Kidney (tissue), 22 donors: ENCODE results near the gene MGST3. TPM values are rescaled to one million over a fixed set of nuclear protein-coding genes. Genes with fewer than 3 reads are reported as not detected.

ENCODE experiments used
- DNase-seq, 5 donors: peaks; one replicate each; pipeline ENCODE4 v3.0.0-alpha.2; 2013 to 2020
- FAIRE-seq: peaks from 2 replicates; lab custom pipeline; 2012; peaks lifted over from hg19 to GRCh38; lab: Jason Lieb, UNC
- H3K27ac ChIP-seq, 2 donors: one replicate each; pipeline ENCODE4 v1.7.0; 2013; ENCODE audit warnings: low read depth in 2 of 2, low read length in 2 of 2, inconsistent platforms in 1 of 2
- H3K27me3 ChIP-seq: one replicate; pipeline ENCODE4 v1.7.1; 2013; ENCODE audit warnings: low read length, inconsistent platforms; ENCODE audit not compliant: control insufficient read depth, insufficient read depth
- H3K36me3 ChIP-seq, 3 donors: one replicate each; pipeline versions ENCODE4 v1.7.0 to v1.7.1; 2013; ENCODE audit warnings: low read length in 3 of 3, control low read depth in 1 of 3, inconsistent platforms in 1 of 3; ENCODE audit not compliant: insufficient read depth in 3 of 3, control insufficient read depth in 2 of 3
- H3K4me1 ChIP-seq, 3 donors: one replicate each; pipeline versions ENCODE4 v1.7.0 to v1.7.1; 2013; ENCODE audit warnings: low read length in 3 of 3, inconsistent platforms in 1 of 3, low read depth in 1 of 3; ENCODE audit not compliant: control insufficient read depth in 2 of 3, insufficient read depth in 2 of 3
- H3K4me3 ChIP-seq, 3 donors: one replicate each; pipeline versions ENCODE4 v1.7.0 to v1.8.1; 2013; ENCODE audit warnings: low read length in 3 of 3, control low read depth in 1 of 3, inconsistent platforms in 1 of 3
- H3K9ac ChIP-seq, 3 donors: one replicate each; pipeline versions ENCODE4 v1.7.0 to v1.7.1; 2013; ENCODE audit warnings: low read length in 3 of 3, control low read depth in 1 of 3, inconsistent platforms in 1 of 3
- H3K9me3 ChIP-seq, 3 donors: one replicate each; pipeline versions ENCODE4 v1.7.0 to v1.7.1; 2013; ENCODE audit warnings: low read length in 3 of 3, control low read depth in 1 of 3, inconsistent platforms in 1 of 3; ENCODE audit not compliant: control insufficient read depth in 2 of 3, insufficient read depth in 1 of 3
- intact Hi-C: fragments of 100-400 bp; cut with DNase I; formaldehyde crosslinking; loops from one replicate; pipeline ENCODE4 v1.11.1; 2022
- long read RNA-seq, 10 donors: library from polyadenylated mRNA in 1 of 10; unstranded in 1 of 10; transcript quantifications; one replicate each; pipeline ENCODE4 v2.0.0 and lab custom pipeline, GENCODE V29; 2021 to 2026
- polyA plus RNA-seq: library from polyadenylated mRNA; stranded (reverse); fragments of 350-450 nt; fragmentation: Illumina TruSeq; extraction: RNeasy Lipid Tissue Mini Kit (QIAGEN cat#74804); gene quantifications from one replicate; pipeline ENCODE4 v1.2.3, GENCODE V29; 2014; ENCODE audit warnings: low read depth, low replicate concordance; ENCODE audit not compliant: insufficient read depth
- total RNA-seq: library from RNA; stranded (reverse); fragmentation: NEBNext Ultra II Directional; extraction: Animal tissue kit (Norgen Biotek cat#: 25700); gene quantifications from one replicate; pipeline ENCODE4 v1.2.1, GENCODE V29; 2021
- TF ChIP-seq, protein P1 (sequence below): IDR thresholded peaks from 3 replicates; pipeline ENCODE4 v1.5.1; 2012; ENCODE audit warnings: mild to moderate bottlenecking, moderate library complexity, borderline replicate concordance; ENCODE audit not compliant: insufficient read depth; ENCODE audit errors: extremely low read depth
- donor health status: control.
- donor health status: control.
- donor health status: control.
- donor health status: control.
- donor health status: control.
- donor health status: DM: yes; HTN: yes; CAD: no.
- donor health status: Normal renal cell carcinoma (clear cell type).

Gene MGST3
- 296 TPM for total RNA-seq
- 545 TPM for polyA plus RNA-seq
- long read RNA-seq, donor 1, transcript MGST3-205 (6 exons, 1,015 nt): major isoform, 89 of 118 reads
- long read RNA-seq, donor 1, partial matches to known transcripts: 24 of 118 reads
- long read RNA-seq, donor 1, other reads (novel, unspliced or antisense): 0 of 118 reads
- long read RNA-seq, donor 2, transcript MGST3-205 (6 exons, 1,015 nt): major isoform, 121 of 152 reads
- long read RNA-seq, donor 2, partial matches to known transcripts: 20 of 152 reads
- long read RNA-seq, donor 2, other reads (novel, unspliced or antisense): 5 of 152 reads
- long read RNA-seq, donor 3, transcript MGST3-211 (2 exons, 772 nt): minor isoform, 6 of 280 reads
- long read RNA-seq, donor 3, transcript MGST3-205 (6 exons, 1,015 nt): major isoform, 206 of 280 reads
- long read RNA-seq, donor 3, partial matches to known transcripts: 39 of 280 reads
- long read RNA-seq, donor 3, other reads (novel, unspliced or antisense): 25 of 280 reads
- long read RNA-seq, donor 4, transcript MGST3-205 (6 exons, 1,015 nt): major isoform, 88 of 110 reads
- long read RNA-seq, donor 4, transcript MGST3-207 (2 exons, 1,002 nt): minor isoform, 5 of 110 reads
- long read RNA-seq, donor 4, partial matches to known transcripts: 10 of 110 reads
- long read RNA-seq, donor 4, other reads (novel, unspliced or antisense): 0 of 110 reads
- long read RNA-seq, donor 5, transcript MGST3-205 (6 exons, 1,015 nt): major isoform, 18 of 18 reads
- long read RNA-seq, donor 5, partial matches to known transcripts: 0 of 18 reads
- long read RNA-seq, donor 5, other reads (novel, unspliced or antisense): 0 of 18 reads
- long read RNA-seq, donor 6, transcript MGST3-207 (2 exons, 1,002 nt): minor isoform, 6 of 696 reads
- long read RNA-seq, donor 6, transcript MGST3-211 (2 exons, 772 nt): minor isoform, 16 of 696 reads
- long read RNA-seq, donor 6, transcript MGST3-205 (6 exons, 1,015 nt): major isoform, 440 of 696 reads
- long read RNA-seq, donor 6, partial matches to known transcripts: 157 of 696 reads
- long read RNA-seq, donor 6, other reads (novel, unspliced or antisense): 77 of 696 reads
- long read RNA-seq, donor 7, transcript MGST3-205 (6 exons, 1,015 nt): major isoform, 83 of 103 reads
- long read RNA-seq, donor 7, partial matches to known transcripts: 11 of 103 reads
- long read RNA-seq, donor 7, other reads (novel, unspliced or antisense): 4 of 103 reads
- long read RNA-seq, donor 8, transcript MGST3-205 (6 exons, 1,015 nt): major isoform, 129 of 164 reads
- long read RNA-seq, donor 8, partial matches to known transcripts: 23 of 164 reads
- long read RNA-seq, donor 8, other reads (novel, unspliced or antisense): 9 of 164 reads
- long read RNA-seq, donor 9, transcript MGST3-205 (6 exons, 1,015 nt): major isoform, 82 of 115 reads
- long read RNA-seq, donor 9, partial matches to known transcripts: 19 of 115 reads
- long read RNA-seq, donor 9, other reads (novel, unspliced or antisense): 6 of 115 reads
- long read RNA-seq, donor 10, transcript MGST3-205 (6 exons, 1,015 nt): major isoform, 124 of 171 reads
- long read RNA-seq, donor 10, transcript MGST3-211 (2 exons, 772 nt): minor isoform, 9 of 171 reads
- long read RNA-seq, donor 10, partial matches to known transcripts: 33 of 171 reads
- long read RNA-seq, donor 10, other reads (novel, unspliced or antisense): 0 of 171 reads

DNA sequence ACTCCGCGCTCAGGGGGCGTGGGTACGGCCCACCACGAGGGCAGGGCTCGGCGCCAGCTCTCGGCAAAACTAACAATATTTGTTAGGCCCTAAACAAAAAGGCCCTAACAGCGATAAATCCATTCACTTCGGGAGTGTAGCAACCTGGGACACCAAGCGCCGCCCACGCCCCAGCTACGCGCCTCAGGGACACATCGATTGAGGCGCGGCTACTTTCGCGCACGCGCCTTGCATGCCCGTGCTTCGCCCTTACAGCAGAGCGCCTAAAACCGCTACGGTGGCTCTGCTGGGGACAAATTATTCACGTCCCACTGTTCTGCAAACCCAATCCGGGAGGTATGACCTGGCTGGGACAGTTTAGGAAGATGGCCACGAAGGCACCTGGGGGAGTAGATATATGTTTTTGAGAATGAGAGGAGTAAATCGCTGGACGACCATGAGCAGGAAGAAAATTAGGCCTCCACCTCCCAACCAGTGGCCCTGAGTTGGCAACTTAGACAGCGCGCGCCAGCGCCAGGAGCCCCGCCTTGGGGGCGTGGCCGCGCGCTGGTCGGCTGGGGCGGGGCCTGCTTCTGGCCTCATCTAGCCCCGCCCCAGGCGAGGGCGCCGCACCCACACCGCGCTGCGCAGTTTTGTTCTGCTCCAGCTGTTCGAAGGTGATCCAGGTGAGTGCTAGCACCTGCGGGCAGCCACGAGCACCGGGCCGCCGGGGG, at the start of gene MGST3:
Gene MGST3, plus strand, starts transcription at position 606 of the 713 bp plus-strand sequence. CDS start 18,614 bp downstream, outside the sequence.
- peaks cover 6 to 19% (median 8%) of the 10 kb centered on the region in 3 donors for H3K4me1 ChIP-seq
- TF ChIP-seq, protein P1, sequence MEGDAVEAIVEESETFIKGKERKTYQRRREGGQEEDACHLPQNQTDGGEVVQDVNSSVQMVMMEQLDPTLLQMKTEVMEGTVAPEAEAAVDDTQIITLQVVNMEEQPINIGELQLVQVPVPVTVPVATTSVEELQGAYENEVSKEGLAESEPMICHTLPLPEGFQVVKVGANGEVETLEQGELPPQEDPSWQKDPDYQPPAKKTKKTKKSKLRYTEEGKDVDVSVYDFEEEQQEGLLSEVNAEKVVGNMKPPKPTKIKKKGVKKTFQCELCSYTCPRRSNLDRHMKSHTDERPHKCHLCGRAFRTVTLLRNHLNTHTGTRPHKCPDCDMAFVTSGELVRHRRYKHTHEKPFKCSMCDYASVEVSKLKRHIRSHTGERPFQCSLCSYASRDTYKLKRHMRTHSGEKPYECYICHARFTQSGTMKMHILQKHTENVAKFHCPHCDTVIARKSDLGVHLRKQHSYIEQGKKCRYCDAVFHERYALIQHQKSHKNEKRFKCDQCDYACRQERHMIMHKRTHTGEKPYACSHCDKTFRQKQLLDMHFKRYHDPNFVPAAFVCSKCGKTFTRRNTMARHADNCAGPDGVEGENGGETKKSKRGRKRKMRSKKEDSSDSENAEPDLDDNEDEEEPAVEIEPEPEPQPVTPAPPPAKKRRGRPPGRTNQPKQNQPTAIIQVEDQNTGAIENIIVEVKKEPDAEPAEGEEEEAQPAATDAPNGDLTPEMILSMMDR: no peak
- no peaks in the 10 kb centered on the region for H3K36me3 ChIP-seq
- DNase-seq: peak; percentile 95 to 99 (median 97)
- H3K27me3 ChIP-seq: no peaks in the 10 kb centered on the region
- H3K9ac ChIP-seq: peak within 1 kb of the TSS; percentile 89 to 99 (median 95)
- peak within 1 kb of the TSS; percentile 92 to 94 for H3K27ac ChIP-seq
- intact Hi-C loops: no loop called here
- no peak for FAIRE-seq
- no peaks in the 10 kb centered on the region for H3K9me3 ChIP-seq
- H3K4me3 ChIP-seq: peak within 1 kb of the TSS; percentile 95 to 98 (median 95)

DNA sequence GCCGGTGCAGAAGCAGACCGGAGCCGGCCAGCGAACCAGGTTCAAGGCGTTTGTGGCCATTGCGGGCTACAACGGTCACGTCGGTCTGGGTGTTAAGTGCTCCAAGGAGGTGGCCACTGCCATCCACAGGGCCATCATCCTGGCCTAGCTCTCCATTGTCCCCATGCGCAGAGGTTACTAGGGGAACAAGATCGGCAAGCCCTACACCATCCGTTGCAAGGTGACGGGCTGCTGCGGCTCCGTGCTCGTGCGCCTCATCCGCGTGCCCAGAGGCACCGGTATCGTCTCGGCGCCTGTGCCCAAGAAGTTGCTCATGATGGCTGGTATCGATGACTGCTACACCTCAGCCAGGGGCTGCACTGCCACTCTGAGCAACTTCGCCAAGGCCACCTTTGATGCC, 49.1 kb upstream of the MGST3 start:
- no peak overlapping the region for H3K27ac ChIP-seq
- FAIRE-seq: no peak
- H3K9ac ChIP-seq: no peak overlapping the region
- TF ChIP-seq, protein P1: no peak
- no peak for DNase-seq
- no peaks in the 10 kb centered on the region for H3K4me1 ChIP-seq
- H3K36me3 ChIP-seq: no peaks in the 10 kb centered on the region
- no peak overlapping the region for H3K4me3 ChIP-seq
- H3K27me3 ChIP-seq: no peaks in the 10 kb centered on the region
- intact Hi-C loops: no loop called here
- H3K9me3 ChIP-seq: no peaks in the 10 kb centered on the region
